Aorta (tissue), 5 donors: Measurements from ENCODE around the gene CFAP99. TPM values are rescaled to one million over a fixed set of nuclear protein-coding genes. Genes with fewer than 3 reads are reported as not detected.
A peak's percentile ranks its signal among the peaks of the same experiment; 100 is the strongest.

Experiments used
- ATAC-seq: fragments of 200-7000 bp; cut with Tn5 transposase; one replicate; pipeline ENCODE4 v1.9.1; 2022; ENCODE audit warnings: moderate library complexity; ENCODE audit not compliant: low FRiP score
- DNase-seq, 2 donors: peaks; one replicate each; pipeline ENCODE4 v3.0.0-alpha.2; 2020
- H3K27ac ChIP-seq, 2 donors: one replicate each; pipeline ENCODE4 v1.5.1; 2013; ENCODE audit warnings: low read length in 2 of 2, mild to moderate bottlenecking in 2 of 2, moderate library complexity in 2 of 2, control low read depth in 1 of 2, inconsistent platforms in 1 of 2, low read depth in 1 of 2
- H3K27me3 ChIP-seq, 2 donors: one replicate each; pipeline ENCODE4 v1.6.1; 2013; ENCODE audit warnings: control low read depth in 1 of 2, low read length in 1 of 2, mild to moderate bottlenecking in 1 of 2, moderate library complexity in 1 of 2; ENCODE audit not compliant: insufficient read depth in 2 of 2, control insufficient read depth in 1 of 2
- H3K36me3 ChIP-seq, 2 donors: one replicate each; pipeline ENCODE4 v1.6.1; 2013; ENCODE audit warnings: control low read depth in 1 of 2, low read length in 1 of 2, mild to moderate bottlenecking in 1 of 2; ENCODE audit not compliant: insufficient read depth in 2 of 2, control insufficient read depth in 1 of 2
- H3K4me1 ChIP-seq, 2 donors: one replicate each; pipeline ENCODE4 v1.6.1; 2013; ENCODE audit warnings: low read length in 2 of 2, control low read depth in 1 of 2, mild to moderate bottlenecking in 1 of 2, moderate library complexity in 1 of 2; ENCODE audit not compliant: insufficient read depth in 2 of 2, control insufficient read depth in 1 of 2
- H3K4me3 ChIP-seq, 2 donors: one replicate each; pipeline ENCODE4 v1.5.1; 2013; ENCODE audit warnings: low read length in 2 of 2, control low read depth in 1 of 2, mild to moderate bottlenecking in 1 of 2
- H3K9me3 ChIP-seq: one replicate; pipeline ENCODE4 v1.6.1; 2013; ENCODE audit warnings: mild to moderate bottlenecking, low read length; ENCODE audit not compliant: control insufficient read depth
- WGBS, 2 donors: extraction: QIAGEN DNeasy Blood & Tissue Kit; methylation state at CpG; one replicate each; pipeline ENCODE4 v1.1.7; 2013; 5-methylcytosine and 5-hydroxymethylcytosine counted together
- intact Hi-C, 2 donors: fragments of 100-400 bp; cut with DNase I; formaldehyde crosslinking; loops; one replicate each; pipeline versions ENCODE4 v1.14.2 to v1.15.0; 2022
- polyA plus RNA-seq, 2 donors: library from polyadenylated mRNA; stranded (reverse); fragments of 200-250 nt; gene quantifications; one replicate each; pipeline ENCODE4 v1.2.3, GENCODE V29; 2013
- total RNA-seq, 2 donors: library from RNA; stranded (reverse); fragmentation: NEBNext Ultra II Directional; extraction: Animal tissue kit (Norgen Biotek cat#: 25700); gene quantifications; one replicate each; pipeline ENCODE4 v1.2.1, GENCODE V29; 2021
- donor health status: healthy with polysubstance abuse.
- donor health status: Bipolar disorder and iron deficiency.
- donor health status: DM: no; HTN: no; CAD: no.
- donor health status: DM: no; HTN: no; CAD: no.
- donor health status: DM: yes; HTN: yes; CAD: no.

CFAP99 gene
- total and polyA plus RNA-seq, 4 donors, result 0.13 TPM; not detected in 3

DNA sequence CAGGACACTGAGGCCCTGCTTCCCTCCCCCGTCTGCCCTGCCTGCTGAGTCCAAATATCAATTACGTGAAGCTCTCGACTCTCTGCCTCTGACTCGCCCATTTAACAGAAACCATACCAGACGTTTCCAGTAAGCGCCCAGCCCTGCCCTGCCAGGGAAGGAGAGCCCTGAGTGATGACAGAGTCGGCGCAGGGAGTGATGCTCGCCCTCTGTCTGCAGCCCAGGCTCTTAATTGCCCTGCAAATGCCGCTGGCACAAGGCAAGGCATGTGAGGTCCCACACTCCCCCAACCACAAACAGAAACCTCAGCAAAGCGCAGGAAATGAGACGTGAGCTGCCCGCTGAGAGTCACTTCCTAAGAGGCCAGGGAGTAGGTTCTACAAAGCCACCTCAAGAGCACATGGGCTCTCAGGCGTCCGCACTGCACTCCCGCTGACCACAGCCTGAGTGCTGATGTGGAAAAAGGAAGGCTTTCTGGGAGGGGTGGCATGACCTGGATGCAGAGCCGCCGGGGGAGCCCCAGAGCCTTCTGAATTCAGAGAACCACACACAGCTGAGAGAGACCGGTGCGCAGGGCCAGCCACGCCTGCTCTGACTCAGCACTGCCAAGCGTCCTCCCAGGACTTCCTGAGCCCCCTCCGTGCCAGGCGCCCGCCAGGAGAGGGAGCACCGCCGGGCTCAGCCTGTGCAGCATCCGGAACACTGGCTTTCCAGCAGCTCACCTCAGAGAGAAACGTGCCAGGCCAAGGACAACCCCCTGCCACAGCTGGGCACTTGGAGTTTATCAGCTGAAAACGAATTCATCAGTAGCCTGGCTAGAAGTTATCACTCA, 5.7 kb upstream of the CFAP99 start:
- Histone ChIP-seq H3K4me1 (no peaks in the 10 kb centered on the region), H3K4me3 (no peak overlapping the region), H3K27ac (no peak overlapping the region), H3K9me3 (no peaks in the 10 kb centered on the region), H3K27me3 (no peaks in the 10 kb centered on the region), H3K36me3 (no peaks in the 10 kb centered on the region)
- peak; percentile 93 for DNase-seq
- WGBS, 2 donors, result 8% methylated on average over 30 of the region's 30 CpGs
- intact Hi-C loops, result loop anchor here (5.0 to 10.0 kb wide), 2 partner anchors 148 to 171 kb away; partner anchors contain the start of genes HAUS3 (in 1 of the 2), MXD4 (in 1 of the 2) and POLN (in 1 of the 2)
- peak; percentile 92 for ATAC-seq

- Histone ChIP-seq H3K27ac (no peak overlapping the region), H3K36me3 (no peaks in the 10 kb centered on the region), H3K9me3 (no peaks in the 10 kb centered on the region), H3K27me3 (no peaks in the 10 kb centered on the region), H3K4me1 (peaks cover 0 to under 1% of the 10 kb centered on the region in 2 donors), H3K4me3 (no peak overlapping the region)
- intact Hi-C loops, result loop anchor here (5.0 to 10.0 kb wide), 2 partner anchors 149 to 172 kb away; partner anchors contain the start of genes HAUS3 (in 1 of the 2), MXD4 (in 1 of the 2) and POLN (in 1 of the 2)
- ATAC-seq, result no peak
- 65% methylated on average over 14 of the region's 14 CpGs for whole genome bisulfite sequencing, 2 donors
- peak in 1 of 2 donors; percentile 74 for DNase-seq
Measured at GRCh38 chr4:2413821-2414610, 4.7 kb upstream of the CFAP99 start.

DNA sequence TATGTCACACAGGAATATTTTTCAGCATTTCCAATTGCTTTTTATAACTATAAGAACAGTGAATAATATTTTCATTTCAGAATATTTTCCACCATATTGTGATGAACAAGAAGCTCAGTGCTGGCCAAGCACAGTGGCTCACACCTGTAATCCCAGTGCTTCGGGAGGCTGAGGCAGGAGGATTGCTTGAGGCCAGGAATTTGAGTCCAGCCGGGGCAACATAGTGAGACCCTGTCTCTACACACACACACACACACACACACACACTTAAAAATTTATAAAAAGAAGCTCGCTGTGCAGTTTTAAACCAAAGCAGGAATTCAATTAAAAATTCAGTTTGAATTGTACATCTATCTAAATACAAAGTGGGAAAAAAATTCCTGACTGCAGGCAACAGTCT, 3.5 kb upstream of the CFAP99 start:
- WGBS, 2 donors, result 98 to 99% methylated on average over 3 of the region's 3 CpGs
- Histone ChIP-seq H3K36me3 (no peaks in the 10 kb centered on the region), H3K4me3 (no peak overlapping the region), H3K27me3 (no peaks in the 10 kb centered on the region), H3K27ac (no peak overlapping the region), H3K4me1 (peaks cover 0 to 3% of the 10 kb centered on the region in 2 donors), H3K9me3 (no peaks in the 10 kb centered on the region)
- DNase-seq (no peak), ATAC-seq (no peak)
- intact Hi-C loops, result loop anchor here (5.0 to 10.0 kb wide), 2 partner anchors 150 to 153 kb away; partner anchors contain the start of gene MXD4 (in 2 of the 2)

DNA sequence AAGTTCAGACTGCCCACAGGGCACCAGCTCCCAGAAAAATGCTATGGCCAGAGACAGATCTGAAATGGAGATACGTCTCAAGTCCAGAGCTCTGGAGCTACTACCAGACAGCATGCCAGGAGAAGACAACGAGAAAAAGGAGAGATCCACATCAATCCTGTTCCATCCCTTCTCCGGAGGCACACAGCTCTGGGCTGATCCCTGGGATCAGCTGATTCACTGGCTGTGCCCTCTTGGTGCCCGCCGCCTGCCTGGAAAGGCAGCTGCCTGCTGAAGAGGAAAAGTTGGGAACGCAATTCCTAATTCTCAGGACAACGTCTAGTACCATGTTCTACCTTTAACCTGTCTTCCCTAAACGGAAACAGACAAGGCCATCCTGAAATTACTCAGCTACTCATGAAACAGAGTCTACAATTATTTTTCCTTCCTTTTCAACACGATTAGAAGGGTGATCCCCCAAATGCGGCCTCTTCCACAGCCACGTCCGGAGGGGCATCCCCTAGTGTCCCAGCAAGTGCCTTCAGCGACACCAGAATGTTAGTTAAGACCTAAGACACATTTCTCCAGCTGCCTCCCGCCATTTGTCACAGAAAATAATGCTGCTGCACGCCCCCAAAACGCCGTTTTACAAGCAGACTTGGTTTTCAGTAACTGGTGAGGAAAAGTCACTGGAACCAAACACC, 2.7 kb upstream of the CFAP99 start:
- DNase-seq (no peak), ATAC-seq (no peak)
- H3K4me1 ChIP-seq, result peaks cover 0 to 3% of the 10 kb centered on the region in 2 donors
- H3K9me3 ChIP-seq, result no peaks in the 10 kb centered on the region
- intact Hi-C loops, result loop anchor here (5.0 to 10.0 kb wide), 2 partner anchors 151 to 154 kb away; partner anchors contain the start of gene MXD4 (in 2 of the 2)
- 83 to 85% methylated on average over 17 of the region's 17 CpGs for WGBS, 2 donors
- H3K27me3 ChIP-seq, result no peaks in the 10 kb centered on the region
- no peak overlapping the region for H3K4me3 ChIP-seq
- no peak overlapping the region for H3K27ac ChIP-seq
- H3K36me3 ChIP-seq, result no peaks in the 10 kb centered on the region

GRCh38 chr4:2416564-2417225, 2.1 kb upstream of the CFAP99 start:
- Histone ChIP-seq H3K27ac (no peak overlapping the region), H3K27me3 (no peaks in the 10 kb centered on the region), H3K36me3 (no peaks in the 10 kb centered on the region), H3K4me3 (peak overlapping the region in 1 of 2 donors; percentile 27), H3K9me3 (no peaks in the 10 kb centered on the region), H3K4me1 (peaks cover 0 to 3% of the 10 kb centered on the region in 2 donors)
- DNase-seq (no peak), ATAC-seq (no peak)
- intact Hi-C loops, result loop anchor here (5.0 to 10.0 kb wide), 2 partner anchors 152 to 154 kb away; partner anchors contain the start of gene MXD4 (in 2 of the 2)
- 13 to 17% methylated on average over 48 to 55 of the region's 55 CpGs for WGBS, 2 donors

GRCh38 chr4:2417226-2417764, 1.5 kb upstream of the CFAP99 start:
- Histone ChIP-seq H3K4me1 (peaks cover 0 to 3% of the 10 kb centered on the region in 2 donors), H3K27ac (no peak overlapping the region), H3K27me3 (no peaks in the 10 kb centered on the region)

GRCh38 chr4:2417765-2418649, 748 bp upstream of the CFAP99 start, which contains the start of gene ZFYVE28:
ZFYVE28 (minus strand) TSS chr4:2418645; CDS start chr4:2418323, 322 bp downstream.
- peak; percentile 2 for ATAC-seq
- Histone ChIP-seq H3K27ac (no peak within 1 kb of the TSS), H3K9me3 (no peaks in the 10 kb centered on the region), H3K4me3 (peak within 1 kb of the TSS; percentile 77 to 91), H3K36me3 (no peaks in the 10 kb centered on the region), H3K27me3 (no peaks in the 10 kb centered on the region), H3K4me1 (peaks cover 0 to 3% of the 10 kb centered on the region in 2 donors)
- intact Hi-C loops, result loop anchor here (2.0 to 10.0 kb wide), 3 partner anchors 119 to 156 kb away; partner anchors contain the start of genes MXD4 (in 2 of the 2) and FAM193A (in 1 of the 2)
- DNase-seq, result peak; percentile 70 to 87
- 1% methylated on average over 46 to 90 of the region's 90 CpGs for WGBS, 2 donors

More at GRCh38 chr4:2417226-2417764, 1.5 kb upstream of the CFAP99 start:
- peak in 1 of 2 donors; percentile 76 for DNase-seq
- H3K4me3 ChIP-seq, result peak overlapping the region; percentile 16 to 27
- no peak for ATAC-seq
- H3K9me3 ChIP-seq, result no peaks in the 10 kb centered on the region
- intact Hi-C loops, result loop anchor here (5.0 to 10.0 kb wide), 2 partner anchors 152 to 155 kb away; partner anchors contain the start of gene MXD4 (in 2 of the 2)
- WGBS, 2 donors, result 0 to 1% methylated on average over 27 to 61 of the region's 61 CpGs
- H3K36me3 ChIP-seq, result no peaks in the 10 kb centered on the region
